GM08714 (cell line): ENCODE measurements around the gene HSPA12B.

Experiments used
- H3K4me3 ChIP-seq: fragments of 200-500 bp; sonication (Bioruptor generic); 2 replicates; pipeline ENCODE4 v1.5.1; 2014; ENCODE audit warnings: mild to moderate bottlenecking, low read length, inconsistent platforms
- ZNF274 ChIP-seq: IDR thresholded peaks from 2 replicates; pipeline ENCODE4 v1.6.1; 2012; ENCODE audit warnings: mild to moderate bottlenecking, low read depth, low read length

HSPA12B gene

DNA sequence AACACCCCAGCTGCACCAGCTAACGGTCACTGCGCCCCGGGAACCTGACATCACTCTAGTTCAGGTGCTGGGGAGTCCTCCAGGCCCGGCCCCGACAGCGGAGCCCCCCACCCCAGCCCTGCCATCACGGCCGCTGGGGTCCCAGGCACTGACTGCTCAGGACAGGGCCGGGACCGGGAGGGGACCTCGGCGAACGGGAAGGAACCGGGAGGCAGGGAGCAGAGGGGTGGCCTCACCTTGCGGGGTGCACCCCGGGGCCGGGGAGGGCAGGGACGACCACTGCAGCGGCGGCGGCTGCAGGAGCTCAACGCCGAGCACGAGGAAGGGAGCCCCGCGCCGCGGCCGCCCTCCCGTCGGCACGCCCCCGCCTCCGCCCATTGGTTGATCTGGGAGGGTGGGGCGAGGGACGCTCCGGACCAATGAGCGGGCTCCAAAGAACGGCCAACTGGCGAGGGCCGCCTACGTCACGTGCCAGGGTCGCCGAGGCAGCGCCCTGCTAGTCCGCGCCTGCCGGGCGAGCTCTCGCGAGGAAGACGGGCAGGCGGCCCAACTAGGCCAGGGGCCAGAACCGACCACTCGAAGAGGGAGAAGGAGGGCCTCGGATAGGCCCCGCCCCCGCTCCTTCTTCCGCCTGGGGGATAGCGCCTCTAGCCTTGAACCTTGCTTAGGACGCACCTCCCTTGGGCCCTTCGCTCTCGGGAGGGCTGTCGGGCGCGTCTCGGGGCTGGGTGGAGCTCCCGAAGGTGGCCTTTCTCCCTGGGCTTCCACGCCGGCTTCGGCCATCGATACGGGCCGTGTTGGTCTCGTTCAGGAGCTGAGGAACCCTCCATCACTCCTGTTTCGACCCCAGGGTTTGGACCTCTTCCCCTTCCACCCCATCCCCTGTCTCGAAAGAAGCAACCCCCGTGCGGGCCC is 35.2 kb downstream of the HSPA12B start, which contains the start of gene ADISSP:
ADISSP (minus strand) TSS at position 327 of the 915 bp plus-strand sequence. CDS start 7,653 bp downstream, outside the sequence.
- no peak for TF ChIP-seq ZNF274
- H3K4me3 ChIP-seq = peak within 1 kb of the TSS; percentile 76

GRCh38 chr20:3768342-3769130 is 36.1 kb downstream of the HSPA12B start:
- no peak for TF ChIP-seq ZNF274
- peak overlapping the region; percentile 63; the same call in 1 of the 2 replicates for H3K4me3 ChIP-seq

DNA sequence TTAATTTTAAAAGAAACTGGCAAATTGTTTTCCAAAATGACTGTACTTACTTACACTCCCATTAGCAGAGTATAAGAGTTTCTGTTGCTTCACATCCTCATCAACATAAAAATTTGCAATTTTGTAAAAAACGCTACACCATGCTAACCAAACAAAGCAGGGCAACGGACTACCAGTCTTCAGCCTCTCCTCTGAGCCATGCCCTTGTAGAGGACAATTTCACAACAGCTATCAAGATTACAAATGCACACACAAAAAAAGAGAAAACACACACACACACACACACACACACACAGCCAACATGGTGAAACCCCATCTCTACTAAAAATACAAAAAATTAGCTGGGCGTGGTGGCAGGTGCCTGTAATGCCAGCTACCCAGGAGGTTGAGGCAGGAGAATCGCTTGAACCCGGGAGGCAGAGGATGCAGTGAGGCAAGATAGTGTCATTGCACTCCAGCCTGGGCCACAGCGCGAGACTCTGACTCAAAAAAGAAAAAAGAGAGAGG is 39.1 kb downstream of the HSPA12B start:
- no peak overlapping the region for H3K4me3 ChIP-seq
- TF ChIP-seq ZNF274 = no peak

DNA sequence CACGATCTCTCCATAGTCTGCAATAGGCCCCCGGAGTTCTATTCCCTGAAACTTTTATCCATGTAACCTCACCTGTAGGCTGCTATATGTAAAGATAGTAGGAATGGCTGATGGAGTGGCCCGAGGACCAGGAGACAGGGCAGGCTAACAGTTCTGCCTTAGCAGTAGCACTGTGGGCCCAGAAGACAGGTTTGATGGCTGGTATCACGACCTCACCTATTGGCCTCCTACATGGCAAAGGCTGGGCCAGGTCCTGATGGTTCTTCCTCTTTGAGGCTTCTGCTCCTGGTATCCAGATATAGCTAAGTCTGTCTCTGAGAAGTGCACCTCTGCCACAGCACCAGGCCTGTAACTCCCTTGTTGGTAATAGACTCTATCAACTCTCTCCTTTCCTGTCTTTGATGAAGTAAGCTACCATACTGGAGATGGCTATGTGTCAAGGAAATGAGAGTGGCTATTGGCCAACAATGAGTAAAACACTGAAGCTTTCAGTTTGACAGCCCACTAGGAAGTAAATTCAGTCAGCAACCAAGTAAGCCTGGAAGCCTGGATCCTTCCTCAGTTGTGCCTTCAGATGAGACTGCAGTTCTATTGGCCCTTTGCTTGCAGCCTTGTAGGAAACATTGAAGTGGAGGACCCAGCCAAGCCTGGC is 43.1 kb downstream of the HSPA12B start:
- TF ChIP-seq ZNF274 = no peak
- no peak overlapping the region for H3K4me3 ChIP-seq

DNA sequence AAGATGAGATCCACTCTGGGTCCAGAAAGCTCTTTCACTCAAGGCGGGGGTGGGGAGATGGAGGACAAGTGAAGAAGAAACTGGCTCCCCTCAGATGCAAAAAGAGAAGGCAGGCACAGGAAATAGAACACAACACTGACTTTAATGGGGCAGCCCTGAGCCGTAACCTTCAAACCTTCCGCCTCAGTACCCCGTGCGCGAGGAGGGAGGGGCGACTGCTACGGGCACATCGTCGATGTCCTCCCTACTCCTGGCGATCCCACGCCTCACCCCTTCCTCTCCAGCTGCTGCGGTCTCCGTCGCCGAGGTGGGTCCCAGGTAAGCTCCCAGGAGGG is 44.9 kb downstream of the HSPA12B start:
- no peak overlapping the region; the same call in 1 of the 2 replicates for H3K4me3 ChIP-seq

DNA sequence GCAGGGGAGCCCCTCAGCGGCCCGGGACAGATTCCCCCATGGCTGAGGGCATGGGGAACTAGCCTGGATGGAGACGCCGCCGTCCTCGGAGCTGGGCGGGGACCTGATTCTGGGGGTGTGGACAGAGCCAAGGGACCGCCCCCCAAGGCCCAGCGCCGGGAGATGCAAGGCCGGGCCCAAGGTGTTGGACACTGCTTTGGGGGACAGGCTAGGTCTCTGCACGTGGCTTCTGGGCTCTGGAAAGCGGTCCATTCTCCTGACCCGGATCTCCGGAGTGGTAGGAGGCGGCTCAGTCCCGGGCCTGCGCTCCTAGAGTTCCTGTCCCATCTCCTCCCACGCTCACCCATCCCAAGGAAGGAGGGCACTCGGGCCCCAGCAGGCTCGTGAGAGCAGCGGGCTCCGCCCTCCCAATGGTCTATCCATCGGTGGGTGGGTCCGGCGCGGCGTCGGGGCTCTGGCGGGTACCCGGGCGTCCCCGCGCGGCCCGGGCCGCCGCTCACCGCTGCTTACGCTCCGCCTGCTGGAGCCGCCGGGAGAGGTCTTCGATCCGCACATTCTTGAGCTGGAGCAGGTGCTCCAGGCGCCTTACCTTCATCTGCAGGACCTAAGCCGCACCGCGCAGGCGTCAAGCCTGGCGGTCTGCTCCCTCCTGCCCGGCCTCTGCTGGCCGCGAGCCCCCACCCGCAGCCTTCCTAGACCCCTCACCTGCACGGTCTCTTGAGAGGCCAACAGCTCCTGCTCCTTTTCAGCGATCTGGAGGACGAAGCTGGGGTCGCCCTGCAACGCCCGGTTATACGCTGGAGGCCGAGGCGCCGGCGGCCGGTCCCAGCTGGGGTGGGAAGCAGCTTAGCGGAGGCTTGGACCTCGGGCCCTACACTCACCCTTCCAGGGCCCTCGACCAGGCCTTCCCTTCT is 45.5 kb downstream of the HSPA12B start:
- no peak for TF ChIP-seq ZNF274
- peak overlapping the region; percentile 6; the same call in 1 of the 2 replicates for H3K4me3 ChIP-seq

More for the DNA sequence above, 44.9 kb downstream of the HSPA12B start:
- no peak for TF ChIP-seq ZNF274

- no peak overlapping the region for H3K4me3 ChIP-seq
- TF ChIP-seq ZNF274 = no peak
These were observed 46.5 kb downstream of the HSPA12B start for GRCh38 chr20:3778976-3779375.

DNA sequence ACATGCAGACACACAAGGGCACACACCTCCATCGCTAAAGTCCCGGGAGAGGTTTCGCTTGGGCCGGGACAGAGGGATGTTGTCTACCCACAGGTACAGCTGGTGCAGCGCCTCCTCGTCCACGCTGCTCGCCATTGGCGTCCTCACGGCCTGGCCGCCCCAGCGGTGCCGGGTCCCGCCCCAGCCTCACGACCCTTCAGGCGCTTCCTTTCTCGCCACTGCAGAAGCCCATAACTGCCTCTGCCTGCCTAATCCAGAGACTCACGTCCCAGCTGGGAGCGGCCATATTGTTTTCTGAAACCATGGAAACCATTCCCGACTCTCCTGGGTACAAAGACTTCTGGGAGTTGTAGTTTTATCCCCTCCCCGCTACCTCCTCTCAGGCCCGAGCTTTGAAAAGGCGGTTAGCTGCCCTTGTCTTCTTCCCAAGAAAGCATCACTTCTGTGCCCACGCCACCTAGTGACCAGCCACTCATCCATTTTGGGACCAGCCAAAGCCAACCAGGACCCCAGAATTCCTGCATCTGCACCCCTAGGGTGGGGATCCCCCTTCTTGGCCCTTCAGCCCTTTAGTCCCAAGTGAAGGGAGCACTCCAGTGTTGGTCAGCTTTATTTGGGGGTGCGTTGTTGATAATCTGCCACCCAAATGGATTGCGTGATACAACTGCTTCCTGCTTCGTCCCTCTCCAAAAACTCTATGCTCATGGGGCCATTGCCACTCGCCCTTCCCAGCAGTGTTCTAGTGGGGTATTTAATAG is 48.8 kb downstream of the HSPA12B start, which contains the start of gene SPEF1:
SPEF1 (minus strand) TSS at position 296 of the 758 bp plus-strand sequence; CDS start at position 135, 161 bp downstream.
- no peak for TF ChIP-seq ZNF274
- H3K4me3 ChIP-seq = peak within 1 kb of the TSS; percentile 32; the same call in 1 of the 2 replicates

DNA sequence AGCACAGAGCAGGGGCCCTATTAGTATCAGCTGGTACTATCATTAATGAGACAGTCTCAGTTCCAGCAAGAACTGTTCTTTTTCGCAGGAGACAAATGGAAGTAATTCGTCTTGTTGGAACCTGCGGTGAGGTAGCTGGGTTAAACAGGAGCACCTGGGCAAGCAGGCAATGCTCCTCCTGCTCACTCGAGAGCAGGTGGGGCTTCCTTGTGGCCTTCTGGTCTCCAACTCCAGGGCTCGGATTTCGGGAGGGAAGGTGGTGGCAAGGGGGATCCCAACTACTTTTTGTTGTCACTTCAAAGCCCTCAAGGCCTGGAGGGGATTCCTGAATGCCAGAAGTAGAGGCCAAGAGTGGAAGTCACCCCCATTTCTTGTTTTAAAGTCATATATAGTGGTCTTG is 50.1 kb downstream of the HSPA12B start:
- H3K4me3 ChIP-seq = no peak overlapping the region
- no peak for TF ChIP-seq ZNF274

DNA sequence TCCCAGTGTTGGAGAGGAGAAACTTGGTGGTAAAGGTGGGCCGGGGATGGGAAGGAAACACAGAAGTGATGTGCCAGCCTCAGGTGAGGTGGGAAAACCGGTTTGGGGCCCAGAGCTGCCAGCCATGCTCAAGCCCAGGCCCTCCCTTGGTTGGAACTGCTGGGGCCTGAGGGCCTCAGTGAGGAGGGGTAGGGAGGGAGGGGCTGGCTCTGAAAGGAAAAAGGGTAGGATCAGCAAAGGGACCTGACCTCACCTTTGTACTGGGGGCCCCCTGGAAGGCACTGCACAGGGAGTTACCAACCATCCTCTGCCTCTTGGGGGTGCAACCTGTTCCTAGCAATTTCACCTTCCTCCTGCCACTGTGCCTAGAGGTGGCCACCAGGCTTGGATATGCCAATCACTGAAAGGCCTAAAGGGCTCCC is 50.6 kb downstream of the HSPA12B start:
- no peak overlapping the region for H3K4me3 ChIP-seq
- TF ChIP-seq ZNF274 = no peak

DNA sequence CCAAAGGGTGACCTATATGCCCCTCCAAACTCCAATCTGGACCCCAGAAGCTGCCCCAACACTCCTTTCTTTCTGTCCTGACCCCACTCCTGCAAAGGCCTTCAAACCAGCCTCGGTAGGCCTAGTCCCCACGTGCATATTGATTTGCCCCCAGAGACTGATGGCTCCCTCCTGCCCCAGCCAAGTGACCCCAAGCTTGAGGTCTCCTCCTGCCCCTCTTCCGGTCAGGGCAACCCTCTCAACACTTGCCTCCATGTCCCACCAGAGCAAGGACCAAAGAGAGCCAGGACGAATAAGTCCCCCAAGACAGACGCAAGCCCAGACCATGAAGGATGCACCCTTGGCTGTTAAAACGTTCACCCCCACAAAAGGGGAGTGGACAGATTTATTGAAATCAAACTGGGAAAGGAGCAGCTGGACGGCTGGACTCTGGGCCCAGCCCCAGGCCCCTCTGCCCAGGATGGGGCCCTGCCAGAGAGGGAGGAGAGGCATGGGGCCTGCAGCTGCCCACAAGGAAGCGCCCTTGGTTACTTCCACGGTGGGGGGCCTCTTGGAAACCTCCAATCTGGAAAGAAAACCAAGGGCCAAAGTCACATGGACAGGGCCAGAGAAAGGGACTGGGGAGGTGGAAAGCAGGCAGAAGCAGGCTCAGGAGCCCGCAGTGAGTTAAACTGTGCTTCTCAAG is 51.2 kb downstream of the HSPA12B start:
- H3K4me3 ChIP-seq = no peak overlapping the region

DNA sequence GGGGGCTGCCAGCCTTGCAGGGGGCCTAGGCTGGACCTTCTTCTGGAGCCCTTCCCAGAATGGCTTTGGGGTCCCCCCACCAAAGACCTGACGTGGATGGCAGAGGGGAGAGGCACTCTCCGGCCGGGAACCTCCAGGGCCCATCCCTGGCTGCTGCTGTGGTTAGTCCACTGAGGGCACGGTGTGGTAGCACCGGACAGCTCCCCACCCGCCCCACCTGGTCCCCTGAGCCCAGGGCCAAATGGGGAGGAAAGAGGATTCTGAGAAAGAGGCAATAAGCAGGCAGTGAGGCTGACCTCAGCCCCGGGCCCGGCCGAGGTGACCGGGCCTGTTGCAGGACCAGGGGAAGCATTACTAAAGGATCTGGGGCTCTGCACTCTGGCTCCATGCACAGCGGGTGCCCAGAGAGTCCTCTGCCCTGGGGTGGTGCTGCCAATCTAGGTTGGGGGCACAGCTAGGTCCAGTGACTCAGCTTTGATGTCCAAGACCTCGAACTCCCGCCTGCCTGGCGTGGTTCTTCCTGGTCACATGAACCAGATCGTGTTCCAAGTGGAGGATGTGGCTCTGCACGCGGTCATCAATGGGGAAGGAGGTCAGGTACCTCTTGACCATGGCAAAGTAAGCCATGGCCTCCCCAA is 51.9 kb downstream of the HSPA12B start:
- H3K4me3 ChIP-seq = no peak overlapping the region
- TF ChIP-seq ZNF274 = no peak

More for the DNA sequence above, 51.2 kb downstream of the HSPA12B start:
- TF ChIP-seq ZNF274 = no peak
